DMS53 treated with DMSO at 0.1 percent for 48 hours (cell line): ENCODE measurements around the gene NMUR1.

Experiments used
- DNase-seq: peaks from one replicate; lab custom pipeline; 2025; ENCODE audit not compliant: unreplicated experiment; lab: John Stamatoyannopoulos, UW

NMUR1 gene

GRCh38 chr2:231488331-231488730, 41.9 kb downstream of the NMUR1 start:
- DNase-seq, result no peak

GRCh38 chr2:231486851-231487596, 43.2 kb downstream of the NMUR1 start:
- no peak for DNase-seq

DNA sequence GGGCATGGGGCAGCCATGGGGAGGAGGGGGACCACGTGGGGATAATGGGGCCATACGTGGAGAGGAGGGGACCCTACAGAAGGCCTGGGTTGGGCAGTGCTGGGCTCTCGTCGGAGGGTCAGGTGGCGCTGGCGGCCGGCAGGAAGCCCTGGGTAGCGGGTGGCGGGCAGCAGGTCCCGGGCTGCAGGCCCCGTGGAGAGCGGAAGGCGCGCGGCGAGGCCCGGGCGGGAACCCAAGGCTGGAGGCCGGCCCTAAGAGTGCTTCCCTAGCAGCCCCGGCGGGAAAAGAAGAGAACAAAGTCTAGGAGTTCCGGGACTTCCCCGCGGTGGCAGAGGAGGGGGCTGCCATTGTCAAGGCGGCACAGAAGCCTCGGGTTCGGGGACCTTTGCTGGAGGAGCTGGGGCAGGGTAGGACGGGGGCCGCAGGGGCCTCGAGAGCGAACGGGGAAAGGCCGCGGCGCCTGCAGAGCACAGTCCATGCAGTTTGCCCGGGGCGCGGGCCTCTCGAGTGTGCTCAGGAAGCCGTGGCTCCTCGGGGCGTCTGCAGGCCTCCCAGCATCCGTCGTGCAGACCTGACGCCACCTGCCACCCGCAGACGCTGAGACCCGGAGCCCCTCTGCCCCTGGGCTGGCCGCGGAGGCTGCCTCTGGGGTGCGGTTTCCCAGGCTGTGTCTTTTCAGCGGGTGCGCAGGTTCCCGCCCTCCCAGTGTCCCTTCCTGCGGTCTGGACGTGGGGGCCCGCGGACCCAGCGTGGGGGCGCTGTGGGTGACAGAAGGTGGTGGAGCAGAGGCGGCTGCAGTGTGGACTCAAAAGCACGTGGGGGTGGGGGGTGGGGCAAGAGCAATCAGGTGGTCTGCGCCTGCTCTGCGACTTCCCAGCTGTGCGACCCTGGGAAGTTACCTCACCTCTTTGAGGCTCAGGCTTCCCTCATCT, 46.6 kb downstream of the NMUR1 start:
- DNase-seq, result no peak

DNA sequence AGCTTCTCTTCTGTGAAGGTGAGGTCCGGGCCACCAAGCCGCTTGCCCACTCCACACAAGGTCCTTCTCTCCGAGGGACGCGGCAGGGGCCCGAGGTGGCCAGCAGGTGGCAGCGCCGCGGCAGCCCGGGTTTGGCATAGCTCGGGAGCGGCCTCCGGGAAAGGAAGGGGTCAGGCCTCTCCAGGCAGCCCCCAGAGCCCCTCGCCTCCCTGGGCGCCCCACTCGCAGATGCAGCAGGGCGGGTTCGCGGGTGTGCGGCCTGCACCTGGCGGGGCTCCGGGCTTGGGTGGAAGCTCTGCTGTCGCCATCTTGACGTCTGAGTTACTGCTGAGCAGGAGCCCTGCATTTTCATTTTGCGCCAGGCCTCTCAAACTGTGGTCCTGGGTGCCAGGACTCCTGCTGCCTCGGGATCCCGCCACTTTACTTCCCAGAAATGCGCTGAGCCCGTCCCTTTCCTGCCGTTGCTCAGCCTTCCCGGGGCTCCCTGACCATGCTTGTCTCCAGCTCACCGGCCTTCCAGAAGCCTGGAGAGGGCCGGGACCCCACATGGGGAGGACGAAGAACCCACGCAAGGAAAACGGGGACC, 47.3 kb downstream of the NMUR1 start:
- peak; percentile 31 for DNase-seq

GRCh38 chr2:231480781-231481180, 49.5 kb downstream of the NMUR1 start:
- DNase-seq, result no peak

GRCh38 chr2:231479455-231479854, 50.8 kb downstream of the NMUR1 start:
- no peak for DNase-seq

DNA sequence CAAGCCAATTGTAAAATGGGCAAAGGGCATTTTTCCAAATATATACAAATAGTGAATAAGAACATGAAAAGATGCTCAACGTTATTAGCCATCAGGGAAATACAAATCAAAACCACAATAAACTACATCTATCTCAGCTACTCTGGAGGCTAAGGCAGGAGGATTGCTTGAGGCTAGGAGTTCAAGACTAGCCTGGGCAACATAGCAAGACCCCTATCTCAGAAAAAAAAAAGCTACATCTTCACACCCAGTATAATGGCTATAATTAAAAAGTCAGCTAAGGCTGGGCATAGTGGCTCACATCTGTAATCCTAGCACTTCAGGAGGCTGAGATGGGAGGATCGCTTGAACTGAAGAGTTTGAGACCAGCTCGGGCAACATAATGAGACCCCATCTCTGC, 53.3 kb downstream of the NMUR1 start:
- DNase-seq, result no peak

DNA sequence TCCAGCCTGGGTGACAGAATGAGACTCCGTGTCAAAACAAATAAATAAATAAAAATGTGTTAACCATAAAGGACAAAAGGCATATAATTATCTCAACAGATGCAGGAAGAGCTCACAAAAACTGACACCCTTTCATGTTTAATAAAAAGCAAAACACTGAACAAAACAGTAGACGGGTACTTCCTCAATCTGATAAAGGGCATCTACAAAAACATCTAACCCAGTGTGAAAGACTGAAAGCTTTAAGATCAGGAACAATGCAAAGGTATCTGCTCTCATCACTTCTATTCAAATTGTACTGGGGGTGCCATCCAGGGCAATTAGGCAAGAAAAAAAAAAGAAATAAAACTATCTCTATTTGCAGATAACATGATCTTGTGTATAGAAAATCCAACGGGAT, 54.3 kb downstream of the NMUR1 start:
- no peak for DNase-seq
